NCI-H1694 (cell line): ENCODE results near the gene CARNS1.

Experiments
- DNase-seq: peaks from one replicate; lab custom pipeline; 2025; lab: John Stamatoyannopoulos, UW

The CARNS1 gene, protein sequence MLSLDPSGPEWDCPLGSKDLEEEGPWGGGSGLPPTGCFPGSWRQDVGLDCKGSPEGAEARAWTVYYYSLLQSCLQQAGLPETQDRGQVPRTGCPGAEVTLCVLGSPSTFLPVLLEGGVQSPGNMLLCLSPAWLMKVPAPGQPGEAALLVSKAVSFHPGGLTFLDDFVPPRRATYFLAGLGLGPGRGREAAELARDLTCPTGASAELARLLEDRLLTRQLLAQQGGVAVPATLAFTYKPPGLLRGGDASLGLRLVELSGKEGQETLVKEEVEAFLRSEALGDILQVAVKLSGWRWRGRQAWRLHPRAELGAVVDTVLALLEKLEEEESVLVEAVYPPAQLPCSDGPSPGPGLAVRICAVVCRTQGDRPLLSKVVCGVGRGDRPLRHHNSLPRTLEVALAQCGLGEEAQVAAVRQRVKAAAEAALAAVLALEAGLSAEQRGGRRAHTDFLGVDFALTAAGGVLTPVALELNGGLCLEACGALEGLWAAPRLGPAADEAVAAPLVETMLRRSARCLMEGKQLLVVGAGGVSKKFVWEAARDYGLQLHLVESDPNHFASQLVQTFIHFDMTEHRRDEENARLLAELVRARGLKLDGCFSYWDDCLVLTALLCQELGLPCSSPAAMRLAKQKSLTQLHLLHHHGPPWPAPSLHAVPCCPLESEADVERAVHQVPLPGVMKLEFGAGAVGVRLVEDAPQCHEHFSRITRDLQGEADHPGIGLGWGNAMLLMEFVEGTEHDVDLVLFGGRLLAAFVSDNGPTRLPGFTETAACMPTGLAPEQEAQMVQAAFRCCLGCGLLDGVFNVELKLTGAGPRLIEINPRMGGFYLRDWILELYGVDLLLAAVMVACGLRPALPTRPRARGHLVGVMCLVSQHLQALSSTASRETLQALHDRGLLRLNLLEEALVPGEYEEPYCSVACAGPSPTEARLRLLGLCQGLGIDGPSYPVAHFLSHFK

GRCh38 chr11:67415501-67416304, at the start of gene CARNS1:
Gene CARNS1 (plus strand): TSS chr11:67415678. CDS start chr11:67416200, 522 bp downstream.
- no peak for DNase-seq

GRCh38 chr11:67365736-67366444, 49.6 kb upstream of the CARNS1 start:
- DNase-seq = no peak

DNA sequence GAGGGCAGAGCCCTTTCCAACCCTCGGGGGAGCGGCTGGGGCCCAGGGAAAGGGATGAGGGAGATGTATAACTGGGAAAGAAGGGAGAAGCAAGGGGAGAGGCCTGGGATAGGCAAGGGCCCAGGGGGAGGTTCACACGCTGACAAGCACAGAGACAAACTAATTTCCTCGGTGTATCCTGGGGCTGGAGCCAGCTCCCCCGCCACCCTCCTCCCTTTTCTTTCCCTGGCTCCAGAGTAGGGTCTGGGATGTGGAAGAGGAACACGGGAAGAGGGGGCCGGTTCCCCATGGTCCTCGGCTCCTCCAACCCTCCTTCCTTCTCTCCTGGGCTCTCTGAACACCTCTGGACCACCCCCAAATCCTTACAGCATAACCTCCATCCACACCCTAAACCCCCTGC, 48.9 kb upstream of the CARNS1 start:
- DNase-seq = no peak

DNA sequence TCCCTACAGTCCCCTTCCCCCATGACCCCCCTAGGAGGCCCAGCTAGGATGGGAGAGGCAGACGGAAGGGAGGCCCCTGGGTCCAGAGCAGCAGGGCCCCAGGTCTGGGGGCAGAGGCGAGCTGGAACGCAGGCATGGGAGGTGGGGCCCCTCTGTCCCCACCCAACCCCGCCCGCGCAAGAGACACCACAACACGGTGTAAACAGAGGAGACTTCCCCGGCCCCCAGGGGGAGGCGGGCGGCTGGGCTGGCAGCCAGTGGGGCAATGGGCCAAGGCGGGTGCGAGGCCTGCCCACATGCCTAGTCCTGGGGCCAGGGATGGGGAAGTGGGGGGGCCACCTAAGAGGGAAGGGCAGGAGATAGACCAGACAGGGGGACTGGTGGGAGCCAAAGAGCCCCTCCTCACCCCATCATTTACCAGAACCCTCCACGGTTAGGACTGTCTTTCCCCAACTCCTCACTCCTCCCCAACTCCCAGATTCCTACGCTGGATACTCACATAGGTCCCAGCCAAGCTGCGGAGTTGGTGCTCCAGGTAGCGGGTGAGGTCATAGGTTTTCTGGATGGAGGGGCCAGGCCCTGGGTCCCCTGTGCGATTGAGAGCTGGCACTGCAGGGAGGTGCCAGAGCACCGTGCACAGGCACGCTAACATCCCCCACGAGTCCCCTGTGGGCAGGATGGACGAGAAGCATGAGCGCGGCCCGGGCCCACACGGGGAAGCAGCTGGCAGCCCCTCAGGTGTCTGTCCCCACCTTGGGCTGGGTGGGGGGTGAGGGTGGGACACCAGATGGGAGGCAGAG, 48.3 kb upstream of the CARNS1 start:
- no peak for DNase-seq

- no peak for DNase-seq
Measured at GRCh38 chr11:67367761-67368227, 47.7 kb upstream of the CARNS1 start.

- no peak for DNase-seq
Measured at GRCh38 chr11:67368621-67369020, 46.9 kb upstream of the CARNS1 start.

DNA sequence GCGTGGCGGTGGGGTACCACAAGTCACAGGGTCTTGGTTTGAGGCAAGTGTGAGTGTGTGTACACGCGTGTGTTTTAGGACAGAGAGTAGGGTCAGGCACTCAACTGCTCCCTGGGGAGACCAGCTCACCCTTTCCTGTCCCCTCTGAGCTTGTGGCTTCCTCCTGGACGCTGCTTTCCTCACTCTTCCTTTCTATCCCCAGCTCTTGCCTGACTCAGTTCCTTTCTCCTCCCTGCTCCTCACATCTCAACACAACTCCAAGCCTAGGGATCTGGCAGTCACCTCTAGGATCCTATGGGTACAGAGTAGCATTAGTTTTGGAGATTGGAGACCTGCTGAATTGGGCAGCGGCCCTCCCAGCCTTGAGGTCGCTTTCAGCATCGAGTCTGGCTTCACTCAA, 46.2 kb upstream of the CARNS1 start:
- no peak for DNase-seq

GRCh38 chr11:67369801-67370284, 45.6 kb upstream of the CARNS1 start:
- no peak for DNase-seq

- no peak for DNase-seq
Measured at GRCh38 chr11:67370351-67371076, 45.0 kb upstream of the CARNS1 start.

DNA sequence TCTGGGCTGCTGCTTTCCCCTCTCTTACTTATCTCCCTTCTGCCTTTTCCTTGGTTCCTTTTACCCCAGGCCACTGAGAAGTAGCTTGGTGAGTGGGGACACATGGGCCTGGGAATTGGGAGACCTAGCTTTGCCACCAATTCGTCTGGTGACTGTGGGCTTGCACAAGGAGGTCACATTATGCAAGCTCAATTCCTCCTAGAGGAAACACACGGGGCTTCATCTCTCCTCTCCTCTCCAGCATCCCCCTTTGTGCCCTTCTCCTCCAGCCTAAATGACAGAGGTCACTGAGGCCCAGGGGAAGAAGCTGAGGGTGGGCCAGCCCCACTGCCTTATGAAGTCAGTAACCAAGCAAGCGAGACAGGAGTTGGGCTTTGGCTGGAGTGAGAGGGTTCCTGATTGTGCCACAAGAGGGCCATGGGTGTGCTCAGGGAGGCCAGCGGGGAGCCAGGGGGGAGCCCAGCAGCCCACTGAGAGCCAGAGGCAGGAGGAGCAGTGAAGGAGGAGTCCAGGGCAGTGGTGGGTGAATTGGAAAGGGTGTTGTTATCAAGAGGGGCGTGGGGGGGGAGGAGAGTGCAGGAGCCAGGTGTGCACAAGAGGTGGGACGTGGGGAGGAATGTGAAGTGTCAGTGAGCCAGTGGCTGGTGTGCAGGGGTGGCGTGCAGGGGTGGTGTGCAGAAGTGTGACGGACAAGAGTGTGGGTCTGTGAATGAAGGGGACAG, 44.1 kb upstream of the CARNS1 start:
- no peak for DNase-seq

DNA sequence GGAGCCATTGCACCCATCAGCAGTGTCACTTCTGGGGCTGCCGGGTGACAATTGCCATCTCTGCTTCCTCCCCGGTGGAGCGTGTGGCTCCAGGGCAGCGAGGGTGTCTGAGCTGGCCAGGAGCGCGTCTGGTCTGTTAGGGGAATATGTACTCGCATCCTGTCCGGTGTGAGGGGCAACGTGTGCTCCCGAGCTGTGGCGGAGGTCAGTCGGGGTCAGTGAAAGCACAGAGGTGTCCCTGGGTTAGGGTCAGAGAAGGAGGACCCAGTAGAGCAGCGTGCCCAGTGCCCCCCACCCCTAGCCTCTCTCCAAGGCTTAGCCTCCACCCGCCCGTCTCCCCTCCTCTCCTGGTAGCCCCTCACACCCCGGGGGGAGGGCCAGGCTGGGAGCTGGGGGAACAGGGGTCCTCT, 43.6 kb upstream of the CARNS1 start:
- DNase-seq = no peak

DNA sequence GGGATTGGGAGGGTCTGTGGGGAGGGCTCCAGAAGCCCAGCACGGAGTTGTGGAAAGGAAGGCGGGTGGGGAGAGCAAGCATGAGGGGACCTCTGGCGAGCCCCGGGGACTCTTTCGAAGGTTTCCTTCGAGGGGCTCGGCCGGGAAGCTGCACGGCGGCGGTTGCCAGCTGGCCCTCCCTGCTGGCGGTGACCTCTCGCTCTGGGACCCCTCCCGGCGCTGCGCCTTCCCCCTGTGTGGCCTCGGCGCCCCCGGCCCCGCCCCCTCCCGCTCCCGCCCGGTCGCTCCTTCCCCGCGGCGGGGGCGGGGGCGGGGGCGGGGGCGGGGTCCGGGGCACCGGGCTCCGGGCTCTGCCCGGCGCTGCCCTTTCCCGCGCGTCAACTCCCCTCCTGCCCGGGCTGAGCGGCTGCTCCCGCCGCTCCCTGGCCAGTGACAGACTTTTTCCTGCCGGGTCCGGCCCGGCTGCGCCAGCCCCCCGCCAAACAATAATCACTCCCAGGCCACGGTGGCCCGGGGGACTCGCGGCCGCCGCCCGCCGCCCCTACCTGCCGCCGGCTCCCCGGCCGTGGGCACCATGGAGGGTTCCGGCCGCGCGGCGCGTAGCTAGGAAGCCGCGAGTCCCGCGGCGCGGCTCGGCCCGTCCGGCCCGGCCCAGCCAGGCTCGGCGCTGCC, 43.0 kb upstream of the CARNS1 start:
- DNase-seq = no peak

- DNase-seq = no peak
Measured at GRCh38 chr11:67372993-67373647, 42.4 kb upstream of the CARNS1 start, which contains the start of gene CLCF1. Gene CLCF1 (minus strand): TSS chr11:67373598. CDS start chr11:67373539, 59 bp downstream.

DNA sequence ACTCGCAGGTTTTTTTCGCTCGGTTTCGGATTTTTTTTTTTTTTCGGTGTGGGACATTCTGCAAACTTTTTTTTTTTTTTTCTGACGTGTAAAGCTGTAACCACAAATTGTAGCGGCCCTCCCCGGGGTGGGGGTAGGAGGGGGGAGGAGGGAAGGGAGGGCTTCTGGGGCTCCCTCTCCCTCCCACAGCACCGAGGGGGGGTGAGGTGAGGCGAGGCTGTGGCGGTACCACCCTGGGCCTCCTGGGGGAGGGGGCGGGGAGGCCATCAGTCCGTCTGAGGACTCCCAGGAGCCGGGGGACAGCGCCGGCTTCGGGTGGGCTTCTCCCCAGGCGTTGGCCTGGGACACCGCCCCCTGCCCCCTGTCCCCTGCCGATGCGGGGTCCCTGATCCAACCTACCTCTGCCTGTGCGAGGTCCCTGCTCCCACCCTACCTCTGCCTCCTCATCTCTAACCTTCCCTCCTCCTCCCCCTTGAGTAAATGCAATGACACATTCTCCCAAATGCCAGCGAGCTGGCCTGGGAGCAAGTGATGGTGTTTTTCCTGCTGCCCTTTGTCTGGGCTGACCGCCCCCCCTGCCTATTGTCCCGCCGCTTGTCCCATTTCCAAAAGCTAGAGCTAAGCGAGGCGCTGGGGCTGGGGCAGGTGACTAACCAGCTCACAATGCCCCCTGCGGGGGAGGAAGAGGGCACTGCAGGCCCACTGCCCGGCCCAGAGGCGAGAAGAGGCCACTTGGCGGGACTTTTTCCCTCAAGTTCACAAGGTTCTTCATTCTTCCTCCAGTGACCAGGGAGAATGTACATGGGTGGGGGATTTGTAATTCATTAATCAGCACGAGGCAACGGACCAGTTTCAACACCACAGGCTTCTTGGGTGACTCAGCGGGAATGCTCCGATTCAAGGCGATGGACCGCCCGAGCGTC, 41.6 kb upstream of the CARNS1 start:
- DNase-seq = no peak

GRCh38 chr11:67374571-67375281, 40.8 kb upstream of the CARNS1 start:
- DNase-seq = no peak
